Muscle of back (tissue), 11 donors: ENCODE data around the gene CLCNKB. TPM values are rescaled to one million over a fixed set of nuclear protein-coding genes. Genes with fewer than 3 reads are reported as not detected.

Experiments used
- DNase-seq, 3 donors: peaks; one replicate each; pipeline versions ENCODE4 v3.0.0 to v3.0.0-alpha.2; 2013
- polyA plus RNA-seq, 10 donors: library from polyadenylated mRNA; unstranded; fragments of 120-200 nt; gene quantifications; one replicate each; pipeline ENCODE4 v1.2.1, GENCODE V29; 2013; ENCODE audit not compliant: insufficient read length in 10 of 10

Gene CLCNKB
- polyA plus RNA-seq, 10 donors = 0.07 to 0.44 (median 0.16) TPM; not detected in 3

DNA sequence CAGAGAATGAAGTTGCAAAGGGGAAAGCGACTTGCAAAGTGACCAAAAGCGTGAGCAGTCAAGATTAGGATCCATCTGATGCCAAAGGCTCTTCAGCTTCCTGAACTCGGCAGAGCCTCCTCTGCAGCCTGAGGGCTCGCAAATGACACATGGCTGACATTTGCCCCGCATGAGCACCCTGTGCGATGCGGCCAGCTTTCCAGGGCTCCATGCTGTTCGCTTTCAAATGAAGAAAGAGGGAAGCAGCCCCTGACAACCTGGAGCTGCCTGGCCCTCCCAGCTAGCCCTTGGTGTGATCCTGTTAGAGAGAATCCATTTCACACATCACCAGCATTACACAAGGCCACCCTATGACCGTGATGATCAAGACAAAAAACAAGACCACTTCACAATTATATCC is 50.0 kb downstream of the CLCNKB start:
- DNase-seq = no peak

DNA sequence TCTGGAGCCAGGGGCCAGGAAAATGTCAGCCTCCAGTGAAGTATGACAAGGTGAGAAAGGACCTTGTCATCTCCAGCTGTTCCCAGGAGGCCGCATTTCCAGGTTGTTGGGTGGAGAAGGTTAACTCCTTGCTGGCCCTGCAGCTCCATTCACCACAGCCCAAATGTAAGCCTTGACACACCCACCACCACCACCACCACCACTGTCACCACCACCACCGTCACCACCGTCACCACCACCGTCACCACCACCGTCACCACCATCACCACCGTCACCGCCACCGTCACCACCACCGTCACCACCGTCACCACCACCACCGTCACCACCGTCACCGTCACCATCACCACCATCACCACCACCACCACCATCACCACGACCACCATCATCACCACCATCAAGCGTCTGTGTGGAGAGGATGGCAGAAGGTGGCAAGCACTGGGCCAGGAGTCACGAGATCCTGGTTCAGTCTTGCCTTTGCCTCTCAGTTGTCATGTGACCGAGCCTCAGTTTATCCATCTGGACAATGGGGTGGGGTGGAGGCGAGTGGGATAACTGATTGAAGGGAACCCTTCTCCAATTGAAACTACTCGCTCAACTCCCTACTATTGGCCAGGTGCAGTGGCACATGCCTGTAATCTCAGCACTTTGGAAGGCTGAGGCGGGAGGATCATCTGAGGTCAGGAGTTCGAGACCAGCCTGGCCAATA is 51.0 kb downstream of the CLCNKB start:
- no peak for DNase-seq

DNA sequence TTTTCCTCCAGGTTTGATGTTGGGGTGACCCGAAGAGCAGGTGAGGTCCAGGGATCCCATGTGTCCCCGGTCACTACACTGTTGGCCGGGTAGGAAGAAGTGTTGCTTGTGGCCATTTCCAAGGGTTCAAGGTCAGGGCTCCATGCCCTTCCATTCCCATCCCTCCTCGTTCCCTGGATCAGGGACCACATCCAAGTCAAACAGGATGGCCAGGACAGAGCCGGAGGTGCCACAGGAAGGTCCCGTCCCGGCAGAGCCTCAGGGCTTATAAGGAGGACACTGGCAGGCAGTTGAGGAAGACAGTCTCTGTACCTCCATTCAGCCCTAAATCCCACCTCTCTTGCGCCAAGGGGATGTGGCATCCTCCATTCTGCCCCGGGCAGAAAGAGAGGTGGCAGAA is 51.9 kb downstream of the CLCNKB start:
- DNase-seq = no peak

DNA sequence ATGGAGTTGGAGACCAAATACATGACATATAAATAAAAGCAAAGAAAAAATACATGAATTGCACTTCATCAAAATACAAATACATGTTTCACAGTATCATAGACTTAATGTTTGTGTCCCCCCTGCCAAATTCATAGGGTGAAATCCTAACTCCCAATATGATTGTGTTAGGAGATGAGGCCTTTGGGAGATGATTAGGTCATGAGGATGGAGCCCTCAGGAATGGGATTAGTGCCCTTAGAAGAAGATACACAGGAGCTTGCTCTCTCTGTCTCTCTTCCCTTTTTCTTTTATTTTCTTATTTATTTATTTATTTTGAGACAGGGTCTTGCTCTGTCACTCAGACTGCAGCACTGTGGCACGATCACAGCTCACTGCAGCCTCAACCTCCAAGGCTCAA is 55.8 kb downstream of the CLCNKB start:
- DNase-seq = no peak

DNA sequence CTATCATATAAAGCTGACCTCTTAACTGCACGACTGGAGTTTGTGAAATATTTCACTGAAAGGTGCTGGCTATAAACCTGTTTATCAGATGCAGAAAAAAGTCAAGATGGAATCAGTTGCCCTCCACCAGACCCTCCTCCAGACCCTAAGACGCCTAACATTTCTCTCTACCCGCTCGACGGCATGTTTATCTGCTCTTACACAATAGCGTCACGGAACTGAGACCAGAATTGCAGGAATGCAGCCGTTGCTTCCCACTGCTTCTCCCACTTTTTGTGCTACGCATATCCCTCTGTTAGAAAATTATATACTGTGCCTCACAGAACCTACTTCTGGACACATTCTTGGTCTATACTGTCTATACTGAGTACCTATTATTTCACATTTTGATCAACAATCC is 58.0 kb downstream of the CLCNKB start:
- no peak for DNase-seq

Other genes with a start within 250 kb of the CLCNKB start
- gene UQCRHL, start 236.1 kb upstream of the CLCNKB start, polyA plus RNA-seq = 1 to 10 TPM in 5 of 10 donors, under 1 TPM in 5; 0.67 to 2.2 (median 0.95) TPM
- 10 to 100 TPM; 28.0 to 40.5 (median 34.9) TPM for gene SPEN, start 196.1 kb upstream of the CLCNKB start, polyA plus RNA-seq
- gene ZBTB17, start 67.7 kb upstream of the CLCNKB start, polyA plus RNA-seq = 10 to 100 TPM; 16.9 to 33.7 (median 23.1) TPM
- under 1 TPM in 1 of 10 donors, not detected in 9; 0.07 TPM for gene SRARP, start 39.5 kb upstream of the CLCNKB start, polyA plus RNA-seq
- 100 to 1,000 TPM in 9 of 10 donors, 10 to 100 TPM in 1; 96.0 to 165 (median 132) TPM for gene HSPB7, start 25.7 kb upstream of the CLCNKB start, polyA plus RNA-seq
- 1 to 10 TPM in 3 of 10 donors, under 1 TPM in 7; 0.27 to 1.2 (median 0.59) TPM for gene CLCNKA, start 21.7 kb upstream of the CLCNKB start, polyA plus RNA-seq
- under 1 TPM in 6 of 10 donors, not detected in 4; 0.15 to 0.29 (median 0.20) TPM for gene FAM131C, start 29.9 kb downstream of the CLCNKB start, polyA plus RNA-seq
- 1 to 10 TPM; 5.6 to 9.2 (median 7.0) TPM for gene EPHA2, start 112.3 kb downstream of the CLCNKB start, polyA plus RNA-seq
- 10 to 100 TPM in 2 of 10 donors, 1 to 10 TPM in 8; 1.7 to 12.4 (median 2.8) TPM for gene ARHGEF19, start 168.9 kb downstream of the CLCNKB start, polyA plus RNA-seq
- gene CPLANE2, start 193.4 kb downstream of the CLCNKB start, polyA plus RNA-seq = 1 to 10 TPM; 1.2 to 3.6 (median 2.3) TPM